ENCODE measurements around the gene GNA15. TPM values are rescaled to one million over a fixed set of nuclear protein-coding genes. Genes with fewer than 3 reads are reported as not detected.

GNA15 gene
- total and polyA plus RNA-seq, 2 of the 8 experiments (the other 6 are each of a cell fraction or from before 2014, with no cell fraction given): 0.26 to 0.45 TPM

- Histone ChIP-seq H3K4me3 (ENCODE audit: extremely low read depth in 1 of 4, insufficient read depth in 2 of 4, low read depth in 3 of 4, low read length in 4 of 4) (no peak overlapping the region), H3K27ac (ENCODE audit: low read depth, low read length) (no peak overlapping the region), H2BK5ac (ENCODE audit: low read depth, low read length) (no peak overlapping the region), H3K23me2 (ENCODE audit: low read depth, low read length) (no peaks in the 10 kb centered on the region), H3K23ac (ENCODE audit: insufficient read length) (no peak overlapping the region), H2BK20ac (ENCODE audit: low read length) (no peak overlapping the region), H2AK5ac (ENCODE audit: low read depth, low read length) (no peak overlapping the region), H3K79me1 (ENCODE audit: low read depth, low read length) (peaks cover 21% of the 10 kb centered on the region), H3K56ac (replicated peaks; ENCODE audit: insufficient read length, low read depth, low read length) (no peak overlapping the region), H3K27me3 (replicated peaks in 1 of 4; ENCODE audit: control insufficient read depth in 3 of 4, extremely low read depth in 1 of 4, insufficient read depth in 3 of 4, low read length in 3 of 4) (no peaks in the 10 kb centered on the region), H4K91ac (replicated peaks; ENCODE audit: insufficient read length, low read length) (no peak overlapping the region), H4K20me1 (replicated peaks in 1 of 2; ENCODE audit: control insufficient read depth in 1 of 2, insufficient read depth in 2 of 2, low read length in 2 of 2) (peaks cover 16 to 26% of the 10 kb centered on the region in 2 experiments), H2BK120ac (replicated peaks; ENCODE audit: low read depth, low read length) (no peak overlapping the region), H3K79me2 (ENCODE audit: control insufficient read depth in 1 of 2, insufficient read depth in 2 of 2, low read length in 2 of 2) (peaks cover 0 to 31% of the 10 kb centered on the region in 2 experiments; a peak in 3 of 4 replicates), H3K4me2 (ENCODE audit: insufficient read depth in 1 of 2, low read depth in 2 of 2, low read length in 2 of 2) (no peak overlapping the region), H2BK12ac (ENCODE audit: low read depth, low read length) (no peak overlapping the region), H4K5ac (ENCODE audit: insufficient read length, low read depth, low read length) (no peak overlapping the region), H3K36me3 (ENCODE audit: control insufficient read depth in 2 of 4, insufficient read depth in 4 of 4, low read length in 3 of 4) (peaks cover 0 to 18% (median 7%) of the 10 kb centered on the region in 4 experiments; a peak in 3 of 8 replicates), H3K9me3 (ENCODE audit: insufficient read depth in 2 of 2, low read depth in 1 of 2, low read length in 1 of 2) (no peaks in the 10 kb centered on the region), H4K8ac (ENCODE audit: extremely low read depth, insufficient read depth, low read length) (no peak overlapping the region), H3K4ac (replicated peaks; ENCODE audit: insufficient read length, low read depth, low read length) (no peak overlapping the region), H2BK15ac (ENCODE audit: low read length) (no peak overlapping the region), H3K9ac (replicated peaks in 1 of 4; ENCODE audit: extremely low read depth in 1 of 4, low read depth in 3 of 4, low read length in 3 of 4) (no peak overlapping the region), H2AFZ (ENCODE audit: low read length) (no peak overlapping the region), H3K18ac (ENCODE audit: extremely low read depth, low read length) (no peak overlapping the region), H3K4me1 (replicated peaks in 1 of 4; ENCODE audit: control insufficient read depth in 3 of 4, insufficient read depth in 4 of 4, low read length in 3 of 4) (peaks cover 0 to 3% (median 2%) of the 10 kb centered on the region in 4 experiments; a peak in 4 of 7 replicates), H3K14ac (ENCODE audit: insufficient read length) (no peak overlapping the region)
- ChIA-PET CTCF (ENCODE audit: partially characterized antibody) (interaction anchor here (1.0 kb wide), 1 partner anchor 11 kb away, joined by 5 read pairs; no protein-coding TSS in a partner anchor), POLR2A (ENCODE audit: partially characterized antibody) (interaction anchor here (0.6 to 1.6 kb wide), 2 partner anchors 11 to 234 kb away, joined by 3 read pairs; no protein-coding TSS in a partner anchor)
- 91% methylated on average over 16 of the region's 17 CpGs; no CpG with 5 or more reads in 1 of the 2 experiments for WGBS, 2 experiments (ENCODE audit: extremely low coverage in 1 of 2, insufficient coverage in 1 of 2, insufficient read length in 1 of 2, insufficient replicate concordance in 2 of 2, low coverage in 1 of 2, low lambda C conversion rate in 2 of 2, missing lambda C conversion rate in 1 of 2)
- DNase-seq (ENCODE audit: low read depth in 1 of 2, low spot score in 2 of 2): no peak
- FAIRE-seq: no peak
- TF ChIP-seq PHF8 (conservative IDR thresholded peaks at IDR 0.05; ENCODE audit: low read depth, low read length) (no peak), GTF2F1 (IDR thresholded peaks at IDR 0.05; ENCODE audit: borderline replicate concordance, low read depth, low read length) (no peak), ATF2 (IDR thresholded peaks at IDR 0.05; ENCODE audit: low read length) (no peak), SP1 (IDR thresholded peaks at IDR 0.05; ENCODE audit: low read depth, low read length) (no peak), E2F6 (IDR thresholded peaks at IDR 0.05) (no peak), TAF7 (optimal IDR thresholded peaks at IDR 0.05; ENCODE audit: borderline replicate concordance, low read depth, low read length) (no peak), ATF3 (IDR thresholded peaks at IDR 0.05; ENCODE audit: insufficient read depth, low read depth, low read length) (no peak), BCL11A (IDR thresholded peaks at IDR 0.05; ENCODE audit: low read depth in 2 of 2, low read length in 2 of 2) (no peak)
Observed at GRCh38 chr19:3194106-3195087, 58.6 kb downstream of the GNA15 start.
